ENCODE measurements around the gene ARAF. TPM values are rescaled to one million over a fixed set of nuclear protein-coding genes. Genes with fewer than 3 reads are reported as not detected.
"Not testable (repeated sequence)": the region's sequence is repeated elsewhere in the genome, so short reads cannot be mapped to it uniquely, and the experiment has no call there.

ARAF gene
- total RNA-seq, 1 experiment from 2014 or later = 9.3 TPM

DNA sequence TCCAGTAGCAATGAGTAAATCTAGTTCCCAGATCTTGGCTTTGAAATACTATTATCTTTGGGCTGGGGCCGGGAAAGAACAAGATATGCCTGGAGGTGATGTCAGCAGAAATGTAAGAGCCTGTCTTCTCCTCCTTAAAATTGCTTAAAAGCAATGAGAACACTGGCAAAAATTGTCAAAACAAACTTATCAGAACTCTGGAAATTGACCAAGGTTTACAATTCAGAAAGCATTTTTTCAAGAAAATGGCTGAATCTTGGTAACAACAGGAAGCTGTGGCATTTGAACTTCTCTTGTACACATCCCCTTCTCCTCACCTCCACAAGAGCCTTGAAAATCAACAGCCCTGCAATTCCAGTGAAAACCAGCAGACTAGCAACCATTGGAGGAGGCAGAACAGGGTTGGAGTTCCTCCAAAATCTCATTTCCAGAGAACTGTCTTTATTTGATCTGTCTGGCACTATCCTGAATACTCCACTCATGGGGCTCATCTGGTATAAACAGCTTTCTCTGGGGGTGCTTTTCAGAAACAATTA, 34.8 kb downstream of the ARAF start:
- no peak overlapping the region for H3K4me3 ChIP-seq
- H3K27me3 ChIP-seq = no peaks in the 10 kb centered on the region
- no peaks in the 10 kb centered on the region for H3K36me3 ChIP-seq
- DNase-seq = peak; percentile 42
- H3K9me3 ChIP-seq = peaks cover 2% of the 10 kb centered on the region

DNA sequence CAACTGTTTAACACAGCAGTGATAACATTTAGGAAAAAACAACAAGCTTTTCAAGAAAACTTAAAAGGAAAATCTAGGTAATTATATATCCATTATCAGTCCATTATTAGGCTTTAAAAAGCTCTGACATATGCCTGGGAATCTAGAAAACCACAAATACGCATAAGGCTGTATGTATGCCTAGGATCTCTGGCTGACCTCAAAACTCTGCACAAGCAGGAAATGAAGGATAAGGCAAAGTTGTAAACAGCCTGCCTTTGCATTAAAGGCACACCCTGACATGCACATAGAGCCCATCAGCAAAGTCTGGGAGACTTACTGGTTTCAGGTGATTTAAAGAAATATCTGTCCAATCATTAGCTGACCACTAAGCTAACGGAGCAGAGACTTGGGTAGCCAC, 35.3 kb downstream of the ARAF start:
- Histone ChIP-seq H3K36me3 (no peaks in the 10 kb centered on the region), H3K9me3 (peaks cover 2% of the 10 kb centered on the region), H3K27me3 (no peaks in the 10 kb centered on the region), H3K4me3 (no peak overlapping the region)
- DNase-seq = no peak

DNA sequence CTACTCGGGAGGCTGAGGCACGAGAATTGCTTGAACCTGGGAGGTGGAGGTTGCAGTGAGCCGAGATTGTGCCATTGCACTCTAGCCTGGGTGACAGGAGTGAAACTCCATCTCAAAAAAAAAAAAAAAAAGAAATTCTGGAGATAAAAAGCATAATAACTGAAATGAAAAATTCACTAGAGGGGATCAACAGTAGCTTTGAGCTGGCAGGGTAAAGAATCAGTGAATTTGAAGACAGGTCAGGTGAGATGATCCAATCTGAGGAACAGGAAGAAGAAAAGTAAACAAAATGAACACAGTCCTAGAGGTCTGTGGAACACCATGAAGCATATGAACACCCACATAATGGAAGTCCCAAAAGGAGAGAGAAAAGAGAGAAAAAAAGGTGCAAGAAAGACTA, 36.2 kb downstream of the ARAF start:
- H3K4me3 ChIP-seq = no peak overlapping the region

GRCh38 chrX:47603125-47603524, 42.1 kb downstream of the ARAF start:
- not testable (repeated sequence) for DNase-seq, H3K9me3 ChIP-seq, H3K27me3 ChIP-seq, H3K36me3 ChIP-seq, H3K4me3 ChIP-seq

More for the DNA sequence above, 36.2 kb downstream of the ARAF start:
- Histone ChIP-seq H3K36me3 (no peaks in the 10 kb centered on the region), H3K9me3 (peaks cover 2% of the 10 kb centered on the region), H3K27me3 (no peaks in the 10 kb centered on the region)
- DNase-seq = no peak

- H3K36me3 ChIP-seq = no peaks in the 10 kb centered on the region
- no peak for DNase-seq
- H3K27me3 ChIP-seq = no peaks in the 10 kb centered on the region
- no peaks in the 10 kb centered on the region for H3K9me3 ChIP-seq
- no peak overlapping the region for H3K4me3 ChIP-seq
Observed at GRCh38 chrX:47605024-47605423, 44.0 kb downstream of the ARAF start.

GRCh38 chrX:47607091-47607490, 46.1 kb downstream of the ARAF start:
- Histone ChIP-seq H3K36me3 (no peaks in the 10 kb centered on the region), H3K4me3 (no peak overlapping the region), H3K9me3 (no peaks in the 10 kb centered on the region), H3K27me3 (no peaks in the 10 kb centered on the region)
- DNase-seq = no peak

- H3K4me3 ChIP-seq = no peak overlapping the region
- H3K9me3 ChIP-seq = no peaks in the 10 kb centered on the region
- H3K36me3 ChIP-seq = no peaks in the 10 kb centered on the region
- DNase-seq = no peak
- H3K27me3 ChIP-seq = no peaks in the 10 kb centered on the region
Observed at GRCh38 chrX:47608130-47608810, 47.3 kb downstream of the ARAF start.

- Histone ChIP-seq H3K9me3 (no peaks in the 10 kb centered on the region), H3K27me3 (no peaks in the 10 kb centered on the region)
- DNase-seq = no peak
Observed at GRCh38 chrX:47610511-47610910, 49.5 kb downstream of the ARAF start.

DNA sequence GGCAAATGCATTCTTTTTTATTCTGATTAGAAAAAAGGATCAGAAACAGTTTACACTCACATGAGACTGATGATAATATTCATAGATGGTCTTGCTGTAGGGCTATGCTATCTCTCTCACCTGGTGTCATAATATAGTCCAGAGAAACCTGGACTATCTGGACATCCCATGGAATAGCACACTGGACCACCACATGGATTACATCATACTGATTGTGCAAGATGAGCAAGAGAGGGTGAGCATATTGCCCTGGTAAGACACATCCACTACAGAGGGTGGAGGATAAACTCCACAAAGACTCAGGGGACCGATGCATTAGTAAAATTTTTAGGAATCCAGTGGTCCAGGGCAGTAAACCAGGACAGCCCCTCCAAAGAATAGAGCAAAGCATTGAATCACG, 50.5 kb downstream of the ARAF start:
- DNase-seq = no peak
- H3K36me3 ChIP-seq = no peaks in the 10 kb centered on the region
- no peaks in the 10 kb centered on the region for H3K9me3 ChIP-seq
- H3K4me3 ChIP-seq = no peak overlapping the region
- no peaks in the 10 kb centered on the region for H3K27me3 ChIP-seq

More at GRCh38 chrX:47610511-47610910, 49.5 kb downstream of the ARAF start:
- Histone ChIP-seq H3K36me3 (no peaks in the 10 kb centered on the region), H3K4me3 (no peak overlapping the region)

DNA sequence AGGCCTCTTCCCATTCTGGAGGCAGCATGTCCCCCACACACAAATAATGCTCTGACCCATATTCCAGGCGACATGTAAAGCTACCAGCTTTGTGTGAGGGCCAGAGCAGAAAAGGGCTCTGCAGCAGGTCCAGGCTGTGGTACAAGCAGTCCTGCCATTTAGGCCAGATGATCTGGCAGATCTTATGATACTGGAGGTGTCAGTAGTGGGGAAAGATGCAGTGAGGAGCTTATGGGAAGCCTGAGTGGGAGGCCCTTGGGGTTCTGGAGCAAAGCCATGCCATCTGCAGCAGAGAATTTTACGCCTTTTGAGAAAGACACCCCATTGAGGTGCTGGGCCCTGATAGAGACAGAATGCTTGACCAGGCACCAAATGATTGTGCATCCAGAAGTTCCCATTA, 50.9 kb downstream of the ARAF start:
- Histone ChIP-seq H3K36me3 (no peaks in the 10 kb centered on the region), H3K9me3 (no peaks in the 10 kb centered on the region), H3K4me3 (no peak overlapping the region), H3K27me3 (no peaks in the 10 kb centered on the region)
- no peak for DNase-seq

- no peaks in the 10 kb centered on the region for H3K36me3 ChIP-seq
- H3K27me3 ChIP-seq = no peaks in the 10 kb centered on the region
- H3K4me3 ChIP-seq = no peak overlapping the region
- H3K9me3 ChIP-seq = no peaks in the 10 kb centered on the region
- DNase-seq = no peak
Observed at GRCh38 chrX:47612418-47612817, 51.4 kb downstream of the ARAF start.

GRCh38 chrX:47613082-47613481, 52.1 kb downstream of the ARAF start:
- DNase-seq = no peak
- H3K36me3 ChIP-seq = no peaks in the 10 kb centered on the region
- no peaks in the 10 kb centered on the region for H3K27me3 ChIP-seq
- H3K9me3 ChIP-seq = no peaks in the 10 kb centered on the region
- H3K4me3 ChIP-seq = no peak overlapping the region

- Histone ChIP-seq H3K9me3 (no peaks in the 10 kb centered on the region), H3K27me3 (no peaks in the 10 kb centered on the region), H3K4me3 (no peak overlapping the region), H3K36me3 (no peaks in the 10 kb centered on the region)
- no peak for DNase-seq
Observed at GRCh38 chrX:47614618-47615017, 53.6 kb downstream of the ARAF start.

- DNase-seq = no peak
- Histone ChIP-seq H3K9me3 (no peaks in the 10 kb centered on the region), H3K4me3 (no peak overlapping the region), H3K27me3 (no peaks in the 10 kb centered on the region), H3K36me3 (no peaks in the 10 kb centered on the region)
Observed at GRCh38 chrX:47618923-47619485, 58.0 kb downstream of the ARAF start.

GRCh38 chrX:47619486-47620302, 58.7 kb downstream of the ARAF start, which contains the start of gene SYN1:
Gene SYN1, minus strand, starts transcription at chrX:47619857. Its CDS starts 129 bp downstream, at chrX:47619728.
- Histone ChIP-seq H3K9me3 (no peaks in the 10 kb centered on the region), H3K4me3 (peak within 1 kb of the TSS; percentile 18; the same call in 1 of the 2 replicates), H3K36me3 (no peaks in the 10 kb centered on the region), H3K27me3 (no peaks in the 10 kb centered on the region)
- DNase-seq = peak; percentile 72

GRCh38 chrX:47620303-47620685, 59.3 kb downstream of the ARAF start:
- Histone ChIP-seq H3K9me3 (no peaks in the 10 kb centered on the region), H3K27me3 (no peaks in the 10 kb centered on the region), H3K36me3 (no peaks in the 10 kb centered on the region), H3K4me3 (no peak overlapping the region)
- no peak for DNase-seq

All from MG63 (cell line).